H1 (cell line): ENCODE results near the gene AGBL1.

Experiments
- ATF3 ChIP-seq: IDR thresholded peaks from 2 replicates; pipeline ENCODE4 v1.6.1; 2011; ENCODE audit warnings: low read depth, mild to moderate bottlenecking, low read length; ENCODE audit not compliant: insufficient read depth
- CTCF ChIP-seq, 3 experiments: IDR thresholded peaks; 1 replicate in 2 of 3; 2 replicates in 1 of 3; pipeline versions ENCODE4 v1.5.1 to v1.6.1; 2011; ENCODE audit warnings: low read length in 3 of 3, mild to moderate bottlenecking in 3 of 3, inconsistent platforms in 2 of 3, low read depth in 1 of 3, moderate library complexity in 1 of 3; ENCODE audit not compliant: insufficient read depth in 1 of 3; ENCODE audit errors: control extremely low read depth in 1 of 3
- POLR2A ChIP-seq, 2 experiments: IDR thresholded peaks; 1 replicate in 1 of 2; 2 replicates in 1 of 2; pipeline ENCODE4 v1.6.1; 2011; ENCODE audit warnings: low read depth in 2 of 2, low read length in 2 of 2, mild to moderate bottlenecking in 2 of 2; ENCODE audit errors: control extremely low read depth in 1 of 2

- TF ChIP-seq ATF3 (no peak), POLR2A (IDR thresholded peaks at IDR 0.05; ENCODE audit: control extremely low read depth in 1 of 2, low read depth in 2 of 2, low read length in 2 of 2) (no peak), CTCF (IDR thresholded peaks at IDR 0.05; ENCODE audit: control extremely low read depth in 1 of 3, insufficient read depth in 1 of 3, low read depth in 1 of 3, low read length in 3 of 3) (no peak)
Measured at GRCh38 chr15:86842199-86842598, 762.5 kb downstream of the AGBL1 start.
